WTC11 (cell line): ENCODE measurements around the gene PCSK5. TPM values are rescaled to one million over a fixed set of nuclear protein-coding genes. Genes with fewer than 3 reads are reported as not detected.

ENCODE experiments used
- ATAC-seq: fragments of 200-7000 bp; cut with Tn5 transposase; 2 replicates; pipeline ENCODE4 v1.10.0; 2021; ENCODE audit warnings: mild to moderate bottlenecking, moderate library complexity
- CTCF ChIA-PET: fragments of 300-600 bp; sonication (Branson Sonifier 250); formaldehyde crosslinking; loops from one replicate; lab custom pipeline; 2021; ENCODE audit warnings: antibody characterized with exemption; lab: Charles Lee
- POLR2A ChIA-PET: fragments of 350-600 bp; sonication (Branson Sonifier 250); formaldehyde crosslinking; loops from one replicate; lab custom pipeline; 2021; ENCODE audit warnings: antibody characterized with exemption; lab: Charles Lee
- DNase-seq: peaks from one replicate; pipeline ENCODE4 v3.0.0; 2021; ENCODE audit warnings: low spot score
- H3K27ac Mint-ChIP-seq: 2 replicates; pipeline ENCODE4 v1.8.0; 2021; ENCODE audit warnings: mixed read lengths
- H3K27me3 Mint-ChIP-seq: 2 replicates; pipeline ENCODE4 v1.8.0; 2021; ENCODE audit warnings: low read depth, mild to moderate bottlenecking, moderate library complexity, mixed read lengths
- H3K36me3 Mint-ChIP-seq: 2 replicates; pipeline ENCODE4 v1.8.0; 2021; ENCODE audit warnings: mixed read lengths
- H3K4me1 Mint-ChIP-seq: 2 replicates; pipeline ENCODE4 v1.8.0; 2022; ENCODE audit warnings: mixed read lengths
- H3K4me3 Mint-ChIP-seq: 2 replicates; pipeline ENCODE4 v1.8.0; 2021; ENCODE audit warnings: mild to moderate bottlenecking, moderate library complexity, mixed read lengths
- H3K9me3 Mint-ChIP-seq: 2 replicates; pipeline ENCODE4 v1.8.0; 2021; ENCODE audit warnings: mixed read lengths
- ATF6 ChIP-seq: sonication (generic); formaldehyde crosslinking; IDR thresholded peaks from 2 replicates; pipeline ENCODE4 v1.8.1; 2023; ENCODE audit warnings: mild to moderate bottlenecking, missing genetic modification reagents
- CBFB ChIP-seq: sonication (generic); formaldehyde crosslinking; IDR thresholded peaks from 2 replicates; pipeline ENCODE4 v1.8.1; 2022; ENCODE audit warnings: mild to moderate bottlenecking, low read depth, missing genetic modification reagents
- CDX4 ChIP-seq: fragments of 250-450 bp; sonication (Bioruptor Pico); IDR thresholded peaks from 2 replicates; pipeline ENCODE4 v1.9.0; 2021; ENCODE audit warnings: moderate library complexity, mild to moderate bottlenecking, inconsistent platforms, borderline replicate concordance
- CREB1 ChIP-seq: sonication (generic); formaldehyde crosslinking; IDR thresholded peaks from 2 replicates; pipeline ENCODE4 v1.8.0; 2023; ENCODE audit warnings: mild to moderate bottlenecking, missing genetic modification reagents
- CREM ChIP-seq: sonication (generic); formaldehyde crosslinking; IDR thresholded peaks from 2 replicates; pipeline ENCODE4 v1.8.1; 2022; ENCODE audit warnings: mild to moderate bottlenecking, missing genetic modification reagents, moderate library complexity
- CTCF ChIP-seq: fragments of 200-600 bp; IDR thresholded peaks from 2 replicates; pipeline ENCODE4 v1.8.0; 2022; ENCODE audit warnings: antibody characterized with exemption
- E2F4 ChIP-seq: sonication (generic); formaldehyde crosslinking; IDR thresholded peaks from 2 replicates; pipeline ENCODE4 v1.8.1; 2022; ENCODE audit warnings: low read depth, mild to moderate bottlenecking, moderate library complexity, missing genetic modification reagents, borderline replicate concordance
- FOXP4 ChIP-seq: sonication (generic); formaldehyde crosslinking; IDR thresholded peaks from 2 replicates; pipeline ENCODE4 v1.8.0; 2022; ENCODE audit warnings: mild to moderate bottlenecking, missing genetic modification reagents
- JUN ChIP-seq: sonication (generic); formaldehyde crosslinking; IDR thresholded peaks from 2 replicates; pipeline ENCODE4 v1.8.0; 2023; ENCODE audit warnings: mild to moderate bottlenecking, missing genetic modification reagents
- MXD4 ChIP-seq: fragments of 250-450 bp; sonication (Bioruptor Pico); IDR thresholded peaks from 2 replicates; pipeline ENCODE4 v1.8.0; 2021; ENCODE audit warnings: mild to moderate bottlenecking, moderate library complexity, borderline replicate concordance
- MYBL2 ChIP-seq: sonication (generic); formaldehyde crosslinking; IDR thresholded peaks from 2 replicates; pipeline ENCODE4 v1.8.1; 2023; ENCODE audit warnings: mild to moderate bottlenecking, moderate library complexity, missing genetic modification reagents
- NFYB ChIP-seq: sonication (generic); formaldehyde crosslinking; conservative IDR thresholded peaks from 2 replicates; pipeline ENCODE4 v1.8.0; 2022; ENCODE audit warnings: low read depth, missing genetic modification reagents
- OVOL2 ChIP-seq: fragments of 250-450 bp; sonication (Bioruptor Pico); IDR thresholded peaks from 2 replicates; pipeline ENCODE4 v1.9.0; 2021; ENCODE audit warnings: mild to moderate bottlenecking, borderline replicate concordance
- PRDM15 ChIP-seq: sonication (generic); formaldehyde crosslinking; IDR thresholded peaks from 2 replicates; pipeline ENCODE4 v1.8.0; 2022; ENCODE audit warnings: missing genetic modification reagents
- RELA ChIP-seq: sonication (generic); formaldehyde crosslinking; IDR thresholded peaks from 2 replicates; pipeline ENCODE4 v1.8.1; 2022; ENCODE audit warnings: missing genetic modification reagents, mild to moderate bottlenecking, borderline replicate concordance
- SMAD4 ChIP-seq: sonication (generic); formaldehyde crosslinking; IDR thresholded peaks from 2 replicates; pipeline ENCODE4 v1.8.0; 2022; ENCODE audit warnings: mild to moderate bottlenecking, missing genetic modification reagents
- total RNA-seq: library from RNA; stranded (reverse); gene quantifications from 3 replicates; pipeline ENCODE4 v1.2.3, GENCODE V29; 2021

The PCSK5 gene
- total RNA-seq, 1 experiment from 2014 or later = 30.6 TPM

GRCh38 chr9:76013809-76014208 is 123.3 kb downstream of the PCSK5 start:
- H3K9me3 Mint-ChIP-seq = peaks cover 5% of the 10 kb centered on the region; the same call in 1 of the 2 replicates
- ATAC-seq = no peak
- H3K4me1 Mint-ChIP-seq = peaks cover 16% of the 10 kb centered on the region
- no peaks in the 10 kb centered on the region for H3K36me3 Mint-ChIP-seq
- H3K4me3 Mint-ChIP-seq = no peak overlapping the region
- TF ChIP-seq OVOL2 (no peak), SMAD4 (no peak), E2F4 (no peak), CDX4 (CRISPR knock-in tag) (no peak), CTCF (no peak), FOXP4 (CRISPR knock-in tag) (no peak), MYBL2 (CRISPR knock-in tag) (no peak), ATF6 (CRISPR knock-in tag) (no peak), JUN (CRISPR knock-in tag) (no peak), MXD4 (CRISPR knock-in tag) (no peak), NFYB (CRISPR knock-in tag) (no peak), RELA (CRISPR knock-in tag) (no peak), CREB1 (CRISPR knock-in tag) (no peak), CREM (CRISPR knock-in tag) (no peak), CBFB (CRISPR knock-in tag) (no peak), PRDM15 (no peak)
- TF ChIP-seq, all 79 proteins: peak for 0
- no peaks in the 10 kb centered on the region for H3K27me3 Mint-ChIP-seq
- H3K27ac Mint-ChIP-seq = no peak overlapping the region
- no peak for DNase-seq
- ChIA-PET CTCF (no interaction called here), POLR2A (no interaction called here)
